ENCODE measurements around the gene SND1.

DNA sequence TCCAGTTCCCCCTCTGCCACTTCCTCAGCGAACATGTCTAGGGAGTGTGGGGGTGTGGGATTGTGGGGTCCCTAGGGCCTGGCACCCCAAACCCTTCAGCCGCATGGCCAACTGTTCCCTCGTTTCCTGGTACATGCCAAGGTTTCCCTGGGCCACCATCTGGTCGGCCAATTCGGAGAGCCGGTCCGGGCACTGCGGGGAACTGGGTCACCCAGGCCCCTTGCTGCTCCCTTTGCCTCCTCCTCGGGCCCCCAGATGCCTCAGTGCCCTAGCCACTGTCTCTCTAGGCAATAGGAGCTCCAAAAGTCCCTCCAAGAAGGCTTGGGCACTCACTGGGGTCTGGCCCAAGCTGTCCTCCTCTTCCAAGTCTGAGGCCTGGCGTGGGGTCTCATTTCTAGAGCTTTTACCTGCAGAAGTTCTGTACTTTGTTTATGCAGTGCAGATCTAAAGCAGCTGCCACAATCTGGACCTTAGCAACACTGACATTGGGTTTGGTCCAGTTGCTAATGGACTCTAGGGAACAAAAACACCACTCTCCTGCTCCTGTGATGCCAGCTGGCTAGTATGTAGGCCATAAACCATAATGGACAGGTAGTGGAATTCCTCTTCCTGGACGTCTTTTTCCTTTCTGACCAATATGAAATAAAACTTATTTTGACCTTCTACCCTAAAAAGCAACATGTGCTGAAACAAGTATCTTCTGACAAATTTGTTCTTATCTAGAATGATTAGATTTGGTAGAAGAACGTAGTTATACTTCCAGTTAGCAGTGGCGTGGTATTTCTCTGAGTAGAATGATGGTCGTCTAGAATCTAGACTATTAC, 206.3 kb downstream of the SND1 start:
- TF ChIP-seq RARB (CRISPR knock-in tag; IDR thresholded peaks at IDR 0.05), result no peak
- TF ChIP-seq PATZ1 (CRISPR knock-in tag; IDR thresholded peaks at IDR 0.05; ENCODE audit: borderline replicate concordance), result no peak
- no peak for TF ChIP-seq ARNTL (CRISPR knock-in tag; IDR thresholded peaks at IDR 0.05; ENCODE audit: borderline replicate concordance, low read depth)
- no peak for TF ChIP-seq ZNF565 (CRISPR knock-in tag; conservative IDR thresholded peaks at IDR 0.05; ENCODE audit: low read depth)
- no peak for TF ChIP-seq TCF4 (CRISPR knock-in tag; IDR thresholded peaks at IDR 0.05; ENCODE audit: borderline replicate concordance)
- TF ChIP-seq ZFP3 (CRISPR knock-in tag; IDR thresholded peaks at IDR 0.05), result no peak
- TF ChIP-seq ZNF70 (CRISPR knock-in tag; IDR thresholded peaks at IDR 0.05), result no peak
